WERI-Rb-1 (cell line): Measurements from ENCODE around the gene AK2.
A peak's percentile ranks its signal among the peaks of the same experiment; 100 is the strongest.

Source experiments
- DNase-seq: peaks from one replicate; pipeline ENCODE4 v3.0.0-alpha.2; 2020
- H3K27ac ChIP-seq: fragments of 250-450 bp; sonication (Bioruptor Pico); 2 replicates; pipeline ENCODE4 v1.5.1; 2020; ENCODE audit warnings: mild to moderate bottlenecking, moderate library complexity
- H3K27me3 ChIP-seq: fragments of 250-450 bp; sonication (Bioruptor Pico); 2 replicates; pipeline ENCODE4 v1.5.1; 2021; ENCODE audit warnings: mild to moderate bottlenecking, low read depth, moderate library complexity; ENCODE audit not compliant: insufficient read depth, severe bottlenecking
- H3K36me3 ChIP-seq: fragments of 250-450 bp; sonication (Bioruptor Pico); 2 replicates; pipeline ENCODE4 v1.5.1; 2020; ENCODE audit warnings: mild to moderate bottlenecking, moderate library complexity
- H3K4me3 ChIP-seq: 2 replicates; pipeline ENCODE4 v1.5.1; 2011; ENCODE audit warnings: low read depth, mild to moderate bottlenecking, control low read depth, low read length
- H3K9me3 ChIP-seq: fragments of 250-450 bp; sonication (Bioruptor Pico); 2 replicates; pipeline ENCODE4 v1.5.1; 2021; ENCODE audit warnings: mild to moderate bottlenecking, moderate library complexity; ENCODE audit not compliant: severe bottlenecking
- TF ChIP-seq, protein P1 (sequence below): IDR thresholded peaks from 2 replicates; pipeline ENCODE4 v1.5.1; 2011; ENCODE audit warnings: low read depth, mild to moderate bottlenecking, control low read depth, inconsistent platforms, low read length

Gene AK2

GRCh38 chr1:33015216-33015615 is 21.5 kb downstream of the AK2 start:
- no peak for DNase-seq
- Histone ChIP-seq H3K36me3 (peaks cover 75% of the 10 kb centered on the region), H3K27ac (no peak overlapping the region), H3K27me3 (no peaks in the 10 kb centered on the region), H3K9me3 (no peaks in the 10 kb centered on the region), H3K4me3 (no peak overlapping the region)
- TF ChIP-seq, protein P1, sequence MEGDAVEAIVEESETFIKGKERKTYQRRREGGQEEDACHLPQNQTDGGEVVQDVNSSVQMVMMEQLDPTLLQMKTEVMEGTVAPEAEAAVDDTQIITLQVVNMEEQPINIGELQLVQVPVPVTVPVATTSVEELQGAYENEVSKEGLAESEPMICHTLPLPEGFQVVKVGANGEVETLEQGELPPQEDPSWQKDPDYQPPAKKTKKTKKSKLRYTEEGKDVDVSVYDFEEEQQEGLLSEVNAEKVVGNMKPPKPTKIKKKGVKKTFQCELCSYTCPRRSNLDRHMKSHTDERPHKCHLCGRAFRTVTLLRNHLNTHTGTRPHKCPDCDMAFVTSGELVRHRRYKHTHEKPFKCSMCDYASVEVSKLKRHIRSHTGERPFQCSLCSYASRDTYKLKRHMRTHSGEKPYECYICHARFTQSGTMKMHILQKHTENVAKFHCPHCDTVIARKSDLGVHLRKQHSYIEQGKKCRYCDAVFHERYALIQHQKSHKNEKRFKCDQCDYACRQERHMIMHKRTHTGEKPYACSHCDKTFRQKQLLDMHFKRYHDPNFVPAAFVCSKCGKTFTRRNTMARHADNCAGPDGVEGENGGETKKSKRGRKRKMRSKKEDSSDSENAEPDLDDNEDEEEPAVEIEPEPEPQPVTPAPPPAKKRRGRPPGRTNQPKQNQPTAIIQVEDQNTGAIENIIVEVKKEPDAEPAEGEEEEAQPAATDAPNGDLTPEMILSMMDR, result no peak

DNA sequence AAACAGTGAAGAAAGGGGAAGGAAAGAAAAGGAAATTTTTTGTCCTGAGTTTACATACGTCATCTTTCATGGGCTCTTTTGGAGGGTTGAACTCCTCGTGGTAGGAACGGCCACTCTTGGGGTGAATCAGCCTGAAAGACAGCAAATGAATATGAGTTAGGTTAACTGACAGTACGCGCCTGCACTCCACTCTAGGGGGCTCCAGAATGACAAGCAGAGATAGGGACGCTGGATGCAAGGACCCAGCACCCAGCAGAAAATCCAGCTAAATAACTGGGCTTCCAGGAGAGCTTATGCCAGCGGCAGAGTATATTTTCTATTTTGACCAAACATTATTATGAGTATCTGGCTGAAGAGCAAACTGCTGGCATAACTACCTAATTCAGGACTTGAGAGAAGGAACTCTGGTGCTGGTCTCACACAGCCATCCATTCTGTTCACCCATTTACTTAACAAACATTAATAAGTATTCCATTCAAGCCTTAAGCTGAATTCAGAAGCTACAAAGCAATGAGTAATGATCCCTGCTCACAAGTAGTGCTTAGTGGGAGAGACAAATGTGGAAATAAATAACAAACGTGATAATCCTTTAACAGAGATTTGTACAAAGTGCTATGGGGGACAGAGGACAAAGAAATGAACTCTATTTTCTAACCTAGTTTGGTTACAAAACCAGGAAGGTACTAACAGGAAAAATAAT is 22.1 kb downstream of the AK2 start:
- Histone ChIP-seq H3K36me3 (peaks cover 71% of the 10 kb centered on the region), H3K27me3 (no peaks in the 10 kb centered on the region), H3K27ac (no peak overlapping the region), H3K9me3 (no peaks in the 10 kb centered on the region), H3K4me3 (no peak overlapping the region)
- DNase-seq, result peak; percentile 39
- TF ChIP-seq, protein P1, result peak; percentile 41; the same call in 1 of the 2 replicates

GRCh38 chr1:33013791-33014190 is 22.9 kb downstream of the AK2 start:
- H3K27ac ChIP-seq, result no peak overlapping the region
- no peaks in the 10 kb centered on the region for H3K9me3 ChIP-seq
- no peak for DNase-seq
- TF ChIP-seq, protein P1, result no peak
- H3K27me3 ChIP-seq, result no peaks in the 10 kb centered on the region
- H3K36me3 ChIP-seq, result peaks cover 69% of the 10 kb centered on the region
- no peak overlapping the region for H3K4me3 ChIP-seq

DNA sequence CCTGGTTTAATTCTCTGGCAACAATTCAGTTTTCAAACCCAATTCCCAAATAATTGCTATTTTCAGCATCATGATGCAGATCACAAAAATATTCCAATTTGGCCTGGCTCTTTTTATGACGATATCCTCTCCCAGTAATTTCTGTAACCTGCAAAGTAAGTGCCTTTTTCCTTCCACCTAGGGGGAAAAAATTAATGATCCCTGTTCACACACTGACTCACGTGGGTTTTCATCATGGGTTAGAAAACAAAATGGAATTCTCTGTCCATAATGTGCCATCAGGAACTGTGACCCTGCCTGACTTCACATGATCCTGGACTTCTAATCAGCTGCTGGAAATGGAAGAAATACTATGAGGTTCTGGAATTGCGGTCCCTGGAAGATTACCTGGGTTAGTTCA is 24.5 kb downstream of the AK2 start:
- Histone ChIP-seq H3K27ac (no peak overlapping the region), H3K36me3 (peaks cover 62% of the 10 kb centered on the region), H3K27me3 (no peaks in the 10 kb centered on the region), H3K9me3 (no peaks in the 10 kb centered on the region), H3K4me3 (no peak overlapping the region)
- DNase-seq, result no peak
- TF ChIP-seq, protein P1, result no peak

GRCh38 chr1:33010932-33011731 is 25.6 kb downstream of the AK2 start:
- Histone ChIP-seq H3K27ac (no peak overlapping the region), H3K36me3 (peaks cover 61% of the 10 kb centered on the region), H3K27me3 (no peaks in the 10 kb centered on the region), H3K9me3 (no peaks in the 10 kb centered on the region), H3K4me3 (no peak overlapping the region)
- DNase-seq, result no peak
- TF ChIP-seq, protein P1, result no peak
